Tibial nerve (tissue), 4 donors: ENCODE results near the gene ACBD6. TPM values are rescaled to one million over a fixed set of nuclear protein-coding genes. Genes with fewer than 3 reads are reported as not detected.
"Not testable (repeated sequence)": the region's sequence is repeated elsewhere in the genome, so short reads cannot be mapped to it uniquely, and the experiment has no call there.

Experiments used
- DNase-seq, 2 donors: peaks; one replicate each; pipeline ENCODE4 v3.0.0-alpha.2; 2019; ENCODE audit warnings: low spot score in 2 of 2
- H3K27ac ChIP-seq, 4 donors: fragments of 200-600 bp; sonication (generic) in 3 of 4; one replicate each; pipeline ENCODE4 v1.5.1; 2017 to 2019; ENCODE audit warnings: mild to moderate bottlenecking in 1 of 4
- H3K27me3 ChIP-seq, 2 donors: fragments of 200-600 bp; sonication (generic) in 1 of 2; one replicate each; pipeline versions ENCODE4 v1.5.1 to v1.6.0; 2017 to 2019
- H3K36me3 ChIP-seq, 3 donors: fragments of 200-600 bp; sonication (generic); one replicate each; pipeline ENCODE4 v1.5.1; 2018 to 2019
- H3K4me1 ChIP-seq, 4 donors: fragments of 200-600 bp; sonication (generic) in 3 of 4; one replicate each; pipeline ENCODE4 v1.5.1; 2017 to 2019
- H3K4me3 ChIP-seq, 4 donors: fragments of 200-600 bp; sonication (generic) in 3 of 4; one replicate each; pipeline ENCODE4 v1.5.1; 2017 to 2019; ENCODE audit warnings: mild to moderate bottlenecking in 1 of 4, moderate library complexity in 1 of 4
- H3K9me3 ChIP-seq, 4 donors: fragments of 200-600 bp; sonication (generic) in 3 of 4; one replicate each; pipeline ENCODE4 v1.5.1; 2017 to 2019
- CTCF ChIP-seq, 5 experiments: fragments of 200-600 bp in 3 of 5; fragments of 450-650 bp in 2 of 5; sonication (generic) in 3 of 5; IDR thresholded peaks; one replicate each; pipeline ENCODE4 v1.5.1; 2016 to 2019; ENCODE audit warnings: antibody characterized with exemption in 5 of 5, mild to moderate bottlenecking in 3 of 5, moderate library complexity in 2 of 5
- EP300 ChIP-seq, 2 donors: sonication (generic); formaldehyde crosslinking; IDR thresholded peaks; one replicate each; pipeline ENCODE4 v1.6.1; 2017; ENCODE audit warnings: antibody characterized with exemption in 2 of 2, mild to moderate bottlenecking in 1 of 2
- POLR2A ChIP-seq, 2 donors: fragments of 450-650 bp; IDR thresholded peaks; one replicate each; pipeline ENCODE4 v1.6.1; 2017; ENCODE audit warnings: antibody characterized with exemption in 2 of 2, mild to moderate bottlenecking in 2 of 2, moderate library complexity in 2 of 2
- WGBS, 2 donors: methylation state at CpG; one replicate each; pipeline ENCODE4 v1.1.5; 2018; 5-methylcytosine and 5-hydroxymethylcytosine counted together
- total RNA-seq, 4 donors: library from RNA; depleted of rRNA; stranded (reverse); fragments of >200 nt; gene quantifications; one replicate each; pipeline ENCODE4 v1.1.0, GENCODE V29; 2016

The ACBD6 gene
- total RNA-seq, 4 donors from 2014 or later, result 55.7 to 61.8 (median 57.2) TPM

GRCh38 chr1:180424848-180425457 lies 77.4 kb downstream of the ACBD6 start:
- no peak for DNase-seq
- Histone ChIP-seq H3K4me3 (no peak overlapping the region), H3K4me1 (peaks cover 0 to 3% (median 0%) of the 10 kb centered on the region in 4 donors), H3K9me3 (peaks cover 0 to 5% (median 0%) of the 10 kb centered on the region in 4 donors), H3K27ac (no peak overlapping the region), H3K27me3 (no peaks in the 10 kb centered on the region), H3K36me3 (peaks cover 0 to 17% (median 0%) of the 10 kb centered on the region in 3 donors)
- TF ChIP-seq POLR2A (IDR thresholded peaks at IDR 0.05) (no peak), CTCF (IDR thresholded peaks at IDR 0.05) (no peak), EP300 (IDR thresholded peaks at IDR 0.05) (no peak)
- WGBS, 2 donors, result 70 to 78% methylated on average over 3 of the region's 3 CpGs

GRCh38 chr1:180421614-180422013 lies 80.8 kb downstream of the ACBD6 start:
- Histone ChIP-seq H3K9me3 (peaks cover 0 to 5% (median 0%) of the 10 kb centered on the region in 4 donors), H3K4me1 (peaks cover 0 to 3% (median 0%) of the 10 kb centered on the region in 4 donors), H3K27ac (no peak overlapping the region), H3K36me3 (peaks cover 0 to 17% (median 0%) of the 10 kb centered on the region in 3 donors), H3K27me3 (no peaks in the 10 kb centered on the region), H3K4me3 (no peak overlapping the region)
- 84 to 100% methylated on average over 1 of the region's 1 CpG for WGBS, 2 donors
- DNase-seq, result no peak
- no peak for TF ChIP-seq POLR2A (IDR thresholded peaks at IDR 0.05)
- TF ChIP-seq CTCF (IDR thresholded peaks at IDR 0.05), result no peak
- no peak for TF ChIP-seq EP300 (IDR thresholded peaks at IDR 0.05)

- not testable (repeated sequence) for H3K4me3 ChIP-seq, DNase-seq, H3K27me3 ChIP-seq, H3K4me1 ChIP-seq, H3K9me3 ChIP-seq, H3K27ac ChIP-seq
- WGBS, 2 donors, result 94 to 100% methylated on average over 1 of the region's 1 CpG
- H3K36me3 ChIP-seq, result peaks cover 0 to 19% (median 0%) of the 10 kb centered on the region in 3 donors
Measured at GRCh38 chr1:180421145-180421544, 81.2 kb downstream of the ACBD6 start.

GRCh38 chr1:180415985-180416633 lies 86.3 kb downstream of the ACBD6 start:
- no peak for TF ChIP-seq EP300 (IDR thresholded peaks at IDR 0.05)
- TF ChIP-seq CTCF (IDR thresholded peaks at IDR 0.05), result peak in 2 of 5 experiments; percentile 28 to 37
- TF ChIP-seq POLR2A (IDR thresholded peaks at IDR 0.05), result no peak
- no peak for DNase-seq
- 59 to 67% methylated on average over 2 of the region's 2 CpGs for WGBS, 2 donors
- Histone ChIP-seq H3K4me1 (no peaks in the 10 kb centered on the region), H3K9me3 (peaks cover 0 to 7% (median 0%) of the 10 kb centered on the region in 4 donors), H3K4me3 (no peak overlapping the region), H3K27me3 (no peaks in the 10 kb centered on the region), H3K36me3 (peaks cover 0 to 33% (median 0%) of the 10 kb centered on the region in 3 donors), H3K27ac (no peak overlapping the region)

- Histone ChIP-seq H3K27ac (no peak overlapping the region), H3K4me3 (no peak overlapping the region), H3K4me1 (no peaks in the 10 kb centered on the region), H3K9me3 (peaks cover 0 to 7% (median 0%) of the 10 kb centered on the region in 4 donors), H3K36me3 (peaks cover 0 to 39% (median 0%) of the 10 kb centered on the region in 3 donors), H3K27me3 (no peaks in the 10 kb centered on the region)
- no peak for DNase-seq
- no peak for TF ChIP-seq EP300 (IDR thresholded peaks at IDR 0.05)
- TF ChIP-seq POLR2A (IDR thresholded peaks at IDR 0.05), result no peak
- TF ChIP-seq CTCF (IDR thresholded peaks at IDR 0.05), result no peak
- 94 to 95% methylated on average over 8 of the region's 8 CpGs for WGBS, 2 donors
Measured at GRCh38 chr1:180415236-180415848, 87.0 kb downstream of the ACBD6 start.
